OCI-LY3 (cell line): ENCODE data around the gene CNOT2.

Experiments
- CTCF ChIP-seq: fragments of 200-600, 300-600 bp; sonication (generic); IDR thresholded peaks from 2 replicates; pipeline ENCODE4 v1.5.1; 2014; ENCODE audit warnings: antibody characterized with exemption, low read length, low read depth
- EZH2phosphoT487 ChIP-seq: fragments of 200-600 bp; shearing (Covaris generic); IDR thresholded peaks from 2 replicates; pipeline ENCODE4 v1.6.1; 2018; ENCODE audit warnings: antibody characterized with exemption, mixed run types, low read depth

- TF ChIP-seq CTCF: no peak
- no peak for TF ChIP-seq EZH2phosphoT487
Observed at GRCh38 chr12:70327541-70327940, 84.3 kb downstream of the CNOT2 start.
